Gastrocnemius medialis (tissue), 4 donors: Measurements from ENCODE around the gene URB2.

ENCODE experiments used
- POLR2A ChIP-seq, 2 donors: fragments of 450-650 bp; IDR thresholded peaks; one replicate each; pipeline ENCODE4 v1.6.1; 2017; ENCODE audit warnings: antibody characterized with exemption in 2 of 2, mild to moderate bottlenecking in 2 of 2, moderate library complexity in 2 of 2
- TF ChIP-seq, protein P1 (sequence below), 5 experiments: fragments of 450-650 bp in 3 of 5; fragments of 200-600 bp in 2 of 5; sonication (generic) in 2 of 5; IDR thresholded peaks in 4 of 5; conservative IDR thresholded peaks in 1 of 5; 1 replicate in 4 of 5; 2 replicates in 1 of 5; pipeline ENCODE4 v1.5.1; 2016 to 2019; ENCODE audit warnings: antibody characterized with exemption in 5 of 5, mild to moderate bottlenecking in 3 of 5, moderate library complexity in 3 of 5

DNA sequence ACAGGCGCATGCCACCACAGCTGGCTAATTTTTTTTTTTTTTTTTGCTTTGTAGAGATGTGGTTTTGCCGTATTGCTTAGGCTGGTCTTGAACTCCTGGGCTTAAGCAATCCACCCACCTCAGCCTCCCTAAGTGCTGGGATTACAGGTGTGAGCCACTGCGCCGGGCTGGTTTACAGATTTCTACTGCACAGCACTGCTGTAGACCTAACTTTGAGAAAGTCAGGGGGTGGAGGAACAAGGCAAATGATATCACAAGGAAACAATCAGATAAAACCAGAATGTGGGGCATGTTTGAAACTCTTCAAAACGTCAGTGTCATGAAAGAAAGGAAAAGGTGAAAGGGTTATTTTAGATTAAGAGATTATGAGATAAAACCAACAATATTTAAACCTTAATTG is 45.3 kb downstream of the URB2 start:
- TF ChIP-seq POLR2A (IDR thresholded peaks at IDR 0.05), result no peak
- TF ChIP-seq, protein P1, sequence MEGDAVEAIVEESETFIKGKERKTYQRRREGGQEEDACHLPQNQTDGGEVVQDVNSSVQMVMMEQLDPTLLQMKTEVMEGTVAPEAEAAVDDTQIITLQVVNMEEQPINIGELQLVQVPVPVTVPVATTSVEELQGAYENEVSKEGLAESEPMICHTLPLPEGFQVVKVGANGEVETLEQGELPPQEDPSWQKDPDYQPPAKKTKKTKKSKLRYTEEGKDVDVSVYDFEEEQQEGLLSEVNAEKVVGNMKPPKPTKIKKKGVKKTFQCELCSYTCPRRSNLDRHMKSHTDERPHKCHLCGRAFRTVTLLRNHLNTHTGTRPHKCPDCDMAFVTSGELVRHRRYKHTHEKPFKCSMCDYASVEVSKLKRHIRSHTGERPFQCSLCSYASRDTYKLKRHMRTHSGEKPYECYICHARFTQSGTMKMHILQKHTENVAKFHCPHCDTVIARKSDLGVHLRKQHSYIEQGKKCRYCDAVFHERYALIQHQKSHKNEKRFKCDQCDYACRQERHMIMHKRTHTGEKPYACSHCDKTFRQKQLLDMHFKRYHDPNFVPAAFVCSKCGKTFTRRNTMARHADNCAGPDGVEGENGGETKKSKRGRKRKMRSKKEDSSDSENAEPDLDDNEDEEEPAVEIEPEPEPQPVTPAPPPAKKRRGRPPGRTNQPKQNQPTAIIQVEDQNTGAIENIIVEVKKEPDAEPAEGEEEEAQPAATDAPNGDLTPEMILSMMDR (IDR thresholded peaks at IDR 0.05 in 4 of 5, conservative IDR thresholded peaks at IDR 0.05 in 1 of 5), result no peak
